Gastroesophageal sphincter (tissue), 3 donors: ENCODE measurements around the gene GATC.

ENCODE experiments used
- CTCF ChIP-seq, 4 experiments: fragments of 200-600 bp in 2 of 4; fragments of 450-650 bp in 2 of 4; sonication (generic) in 1 of 4; IDR thresholded peaks; one replicate each; pipeline ENCODE4 v1.5.1; 2017 to 2019; ENCODE audit warnings: antibody characterized with exemption in 4 of 4, mild to moderate bottlenecking in 2 of 4, moderate library complexity in 2 of 4
- POLR2A ChIP-seq, 2 donors: fragments of 450-650 bp; IDR thresholded peaks; one replicate each; pipeline ENCODE4 v1.6.1; 2017; ENCODE audit warnings: antibody characterized with exemption in 2 of 2, mild to moderate bottlenecking in 2 of 2, moderate library complexity in 1 of 2

GRCh38 chr12:120470150-120470784, 24.0 kb downstream of the GATC start:
- no peak for TF ChIP-seq CTCF (IDR thresholded peaks at IDR 0.05)
- TF ChIP-seq POLR2A (IDR thresholded peaks at IDR 0.05) = no peak
